AG09319 (cell line): ENCODE measurements around the gene NCS1.

ENCODE experiments used
- DNase-seq: peaks from one replicate; pipeline ENCODE4 v3.0.0-alpha.2; 2010; ENCODE audit warnings: low read depth; ENCODE audit errors: extremely low read depth
- TF ChIP-seq, protein P1 (sequence below): IDR thresholded peaks from 2 replicates; pipeline ENCODE4 v1.5.1; 2011; ENCODE audit warnings: low read depth, mild to moderate bottlenecking, inconsistent platforms, low read length, moderate library complexity

NCS1 gene

DNA sequence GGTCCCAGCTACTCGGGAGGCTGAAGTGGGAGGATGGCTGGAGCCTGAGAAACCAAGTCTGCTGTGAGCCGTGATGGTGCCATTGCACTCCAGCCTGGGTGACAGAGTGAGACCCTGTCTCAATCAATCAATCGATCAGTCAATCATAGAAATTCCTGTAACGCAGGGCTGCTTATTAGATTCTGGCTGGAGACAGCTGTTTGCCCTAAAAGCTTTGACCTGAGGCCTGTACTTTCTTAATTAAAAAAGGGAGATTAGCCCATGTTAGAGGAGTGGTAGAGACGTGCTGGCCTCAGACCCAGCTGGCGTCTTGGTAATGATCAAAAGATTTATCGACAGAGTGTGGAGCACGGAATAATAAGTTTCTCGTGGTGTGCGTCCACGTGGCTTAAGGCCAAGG, 52.9 kb downstream of the NCS1 start:
- no peak for DNase-seq

DNA sequence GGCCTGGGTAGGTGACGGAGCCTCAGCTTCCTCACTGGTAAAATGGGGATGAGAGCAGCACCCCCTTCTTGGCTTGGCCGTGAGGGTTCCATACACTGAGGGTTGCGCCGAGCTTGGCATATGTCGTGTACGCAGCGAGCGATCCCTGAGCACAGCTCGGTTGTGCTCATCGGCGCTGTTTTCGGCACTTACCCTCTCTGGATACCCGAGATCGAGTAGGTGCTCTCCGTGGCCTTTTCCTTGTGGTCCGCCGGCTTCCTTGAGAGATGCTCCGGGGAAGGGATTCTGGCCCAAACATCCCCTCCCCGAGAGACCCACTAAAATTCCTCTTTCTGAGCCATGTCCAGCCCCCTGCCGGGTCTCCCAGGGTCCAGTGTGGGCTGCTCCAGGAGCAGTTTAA, 53.4 kb downstream of the NCS1 start:
- TF ChIP-seq, protein P1, sequence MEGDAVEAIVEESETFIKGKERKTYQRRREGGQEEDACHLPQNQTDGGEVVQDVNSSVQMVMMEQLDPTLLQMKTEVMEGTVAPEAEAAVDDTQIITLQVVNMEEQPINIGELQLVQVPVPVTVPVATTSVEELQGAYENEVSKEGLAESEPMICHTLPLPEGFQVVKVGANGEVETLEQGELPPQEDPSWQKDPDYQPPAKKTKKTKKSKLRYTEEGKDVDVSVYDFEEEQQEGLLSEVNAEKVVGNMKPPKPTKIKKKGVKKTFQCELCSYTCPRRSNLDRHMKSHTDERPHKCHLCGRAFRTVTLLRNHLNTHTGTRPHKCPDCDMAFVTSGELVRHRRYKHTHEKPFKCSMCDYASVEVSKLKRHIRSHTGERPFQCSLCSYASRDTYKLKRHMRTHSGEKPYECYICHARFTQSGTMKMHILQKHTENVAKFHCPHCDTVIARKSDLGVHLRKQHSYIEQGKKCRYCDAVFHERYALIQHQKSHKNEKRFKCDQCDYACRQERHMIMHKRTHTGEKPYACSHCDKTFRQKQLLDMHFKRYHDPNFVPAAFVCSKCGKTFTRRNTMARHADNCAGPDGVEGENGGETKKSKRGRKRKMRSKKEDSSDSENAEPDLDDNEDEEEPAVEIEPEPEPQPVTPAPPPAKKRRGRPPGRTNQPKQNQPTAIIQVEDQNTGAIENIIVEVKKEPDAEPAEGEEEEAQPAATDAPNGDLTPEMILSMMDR: no peak
- no peak for DNase-seq

More for the DNA sequence above, 52.9 kb downstream of the NCS1 start:
- TF ChIP-seq, protein P1: no peak

DNA sequence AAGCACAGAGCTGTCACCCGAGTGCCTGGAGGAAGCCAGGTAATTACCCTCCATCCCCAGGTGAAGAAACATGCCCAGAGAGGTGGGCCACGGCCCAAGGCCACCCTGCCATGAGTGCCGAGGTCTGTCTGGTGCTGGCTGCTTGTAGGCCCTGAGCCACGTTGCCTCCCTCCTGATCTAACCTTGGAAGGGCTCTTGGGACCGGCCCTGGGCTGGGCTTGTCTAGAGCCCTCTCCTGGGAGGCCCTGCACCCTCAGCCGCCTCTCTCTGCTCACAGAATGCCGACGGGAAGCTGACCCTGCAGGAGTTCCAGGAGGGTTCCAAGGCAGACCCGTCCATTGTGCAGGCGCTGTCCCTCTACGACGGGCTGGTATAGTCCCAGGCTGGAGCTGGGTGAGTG, 53.9 kb downstream of the NCS1 start:
- no peak for DNase-seq
- TF ChIP-seq, protein P1: no peak

DNA sequence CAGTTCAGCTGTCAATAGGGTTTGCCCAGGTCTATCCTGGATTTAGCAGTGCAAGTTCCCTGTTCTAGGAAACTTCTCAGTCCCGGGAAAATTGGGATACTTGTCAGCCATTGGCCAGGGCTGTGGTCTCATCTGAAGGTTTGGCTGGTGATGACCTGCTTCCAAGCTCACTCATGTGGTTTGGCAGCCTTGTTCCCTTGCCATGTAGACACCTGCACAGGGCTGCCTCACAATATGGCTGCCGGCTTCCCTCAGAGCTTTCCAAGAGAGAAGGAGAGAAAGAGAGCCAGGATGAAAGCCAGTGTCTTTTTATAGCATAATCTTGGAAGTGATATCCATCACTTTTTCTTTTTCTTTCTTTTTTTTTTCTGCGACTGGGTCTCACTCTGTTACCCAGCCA, 55.6 kb downstream of the NCS1 start:
- TF ChIP-seq, protein P1: no peak
- DNase-seq: no peak

DNA sequence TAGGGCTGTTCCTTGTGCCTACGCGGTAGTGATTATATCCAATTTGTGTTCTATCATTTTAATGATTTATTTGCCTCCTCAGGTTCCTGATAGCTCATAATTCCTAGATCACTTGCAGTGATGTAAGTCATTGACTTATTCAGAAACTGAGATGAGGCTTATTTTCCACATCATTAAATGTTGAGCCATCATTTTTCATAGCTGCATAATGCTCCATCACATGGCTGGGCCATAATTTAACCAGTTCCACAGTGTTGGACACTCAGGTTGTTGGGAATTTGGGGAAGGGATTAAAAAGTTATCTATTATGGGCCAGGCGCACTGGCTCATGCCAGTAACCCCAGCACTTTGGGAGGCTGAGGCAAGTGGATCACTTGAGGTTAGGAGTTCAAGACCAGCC, 57.6 kb downstream of the NCS1 start:
- TF ChIP-seq, protein P1: no peak
- no peak for DNase-seq

DNA sequence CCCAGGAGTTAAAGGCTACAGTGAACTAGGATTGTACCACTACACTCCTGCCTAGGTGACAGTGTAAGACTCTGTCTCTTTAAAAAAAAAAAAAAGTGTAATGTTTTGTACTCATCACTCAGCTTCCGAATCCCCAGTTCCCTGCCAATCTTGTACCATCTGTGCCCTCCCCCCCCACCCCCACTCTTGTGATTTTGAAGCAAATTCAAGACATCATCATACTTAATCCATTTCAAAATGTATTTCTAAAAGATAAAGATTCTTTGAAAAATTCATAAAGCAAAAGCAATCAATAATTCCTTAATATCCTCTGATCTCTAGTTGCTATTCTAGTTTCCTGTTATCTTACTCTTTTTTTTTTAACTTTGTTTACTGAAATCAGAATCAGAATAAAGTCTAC, 58.4 kb downstream of the NCS1 start:
- TF ChIP-seq, protein P1: no peak
- DNase-seq: no peak

DNA sequence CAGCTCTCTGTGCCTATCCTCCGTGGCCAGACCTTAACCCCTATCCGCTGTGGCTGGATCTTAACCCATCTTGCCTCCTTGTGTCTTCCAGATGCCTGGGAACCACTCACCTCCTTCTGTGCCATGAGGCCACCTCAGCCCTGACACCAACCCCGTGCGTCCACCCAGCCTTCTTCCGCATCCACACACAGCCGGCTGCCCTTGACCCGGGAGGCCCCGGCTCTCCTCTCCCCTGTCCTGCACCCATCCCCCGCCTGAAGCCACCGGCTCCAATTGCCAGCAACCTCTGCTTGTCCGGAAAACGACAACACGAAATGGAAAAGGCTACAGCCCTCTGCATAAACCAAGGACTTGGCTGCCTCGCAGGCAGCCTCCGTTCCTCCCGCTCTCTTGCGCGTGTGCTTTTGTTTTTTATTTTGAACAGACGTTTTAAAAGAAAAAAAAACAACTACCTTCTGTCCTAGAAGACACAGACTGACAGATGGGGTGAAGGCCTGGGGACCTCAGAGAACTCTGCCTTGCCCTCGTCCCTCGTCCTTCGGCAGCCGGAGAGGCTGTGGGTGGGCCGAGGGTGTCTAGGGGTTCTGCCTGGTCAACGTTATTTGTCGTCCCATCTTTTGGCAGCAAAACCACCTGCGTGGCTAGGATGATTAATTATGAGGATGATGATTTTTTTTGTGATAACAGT, 60.8 kb downstream of the NCS1 start:
- TF ChIP-seq, protein P1: no peak
- DNase-seq: no peak
